Gastrocnemius medialis (tissue), 4 donors: Measurements from ENCODE around the gene SPATA25.

Source experiments
- POLR2A ChIP-seq, 2 donors: fragments of 450-650 bp; IDR thresholded peaks; one replicate each; pipeline ENCODE4 v1.6.1; 2017; ENCODE audit warnings: antibody characterized with exemption in 2 of 2, mild to moderate bottlenecking in 2 of 2, moderate library complexity in 2 of 2
- TF ChIP-seq, protein P1 (sequence below), 5 experiments: fragments of 450-650 bp in 3 of 5; fragments of 200-600 bp in 2 of 5; sonication (generic) in 2 of 5; IDR thresholded peaks in 4 of 5; conservative IDR thresholded peaks in 1 of 5; 1 replicate in 4 of 5; 2 replicates in 1 of 5; pipeline ENCODE4 v1.5.1; 2016 to 2019; ENCODE audit warnings: antibody characterized with exemption in 5 of 5, mild to moderate bottlenecking in 3 of 5, moderate library complexity in 3 of 5

DNA sequence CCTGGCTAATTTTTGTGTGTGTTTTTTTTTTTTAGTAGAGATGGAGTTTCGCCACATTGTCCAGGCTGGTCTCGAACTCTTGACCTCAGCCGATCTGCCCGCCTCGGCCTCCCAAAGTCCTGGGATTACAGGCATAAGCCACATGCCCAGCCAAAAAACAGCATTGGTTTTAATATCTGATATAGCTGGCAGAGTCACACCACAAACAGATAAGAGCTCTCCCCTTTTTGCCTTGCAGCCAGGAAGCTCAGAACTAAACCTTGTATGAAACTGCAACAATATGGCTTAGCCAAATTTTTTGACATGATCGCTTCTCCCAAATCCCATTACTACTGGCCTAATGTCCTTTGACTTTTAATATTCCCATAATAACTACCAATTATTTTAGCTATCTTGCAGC, 35.1 kb downstream of the SPATA25 start:
- TF ChIP-seq POLR2A (IDR thresholded peaks at IDR 0.05), result no peak
- TF ChIP-seq, protein P1, sequence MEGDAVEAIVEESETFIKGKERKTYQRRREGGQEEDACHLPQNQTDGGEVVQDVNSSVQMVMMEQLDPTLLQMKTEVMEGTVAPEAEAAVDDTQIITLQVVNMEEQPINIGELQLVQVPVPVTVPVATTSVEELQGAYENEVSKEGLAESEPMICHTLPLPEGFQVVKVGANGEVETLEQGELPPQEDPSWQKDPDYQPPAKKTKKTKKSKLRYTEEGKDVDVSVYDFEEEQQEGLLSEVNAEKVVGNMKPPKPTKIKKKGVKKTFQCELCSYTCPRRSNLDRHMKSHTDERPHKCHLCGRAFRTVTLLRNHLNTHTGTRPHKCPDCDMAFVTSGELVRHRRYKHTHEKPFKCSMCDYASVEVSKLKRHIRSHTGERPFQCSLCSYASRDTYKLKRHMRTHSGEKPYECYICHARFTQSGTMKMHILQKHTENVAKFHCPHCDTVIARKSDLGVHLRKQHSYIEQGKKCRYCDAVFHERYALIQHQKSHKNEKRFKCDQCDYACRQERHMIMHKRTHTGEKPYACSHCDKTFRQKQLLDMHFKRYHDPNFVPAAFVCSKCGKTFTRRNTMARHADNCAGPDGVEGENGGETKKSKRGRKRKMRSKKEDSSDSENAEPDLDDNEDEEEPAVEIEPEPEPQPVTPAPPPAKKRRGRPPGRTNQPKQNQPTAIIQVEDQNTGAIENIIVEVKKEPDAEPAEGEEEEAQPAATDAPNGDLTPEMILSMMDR (IDR thresholded peaks at IDR 0.05 in 4 of 5, conservative IDR thresholded peaks at IDR 0.05 in 1 of 5), result no peak
